GM23338 (cell line): Measurements from ENCODE around the gene HS6ST3.

Source experiments
- CREB1 ChIP-seq: fragments of 250-450 bp; sonication (Bioruptor Pico); IDR thresholded peaks from 2 replicates; pipeline ENCODE4 v1.5.0; 2020; ENCODE audit warnings: low read depth, mild to moderate bottlenecking, moderate library complexity
- CTCF ChIP-seq, 2 experiments: fragments of 200-600 bp in 1 of 2; sonication (generic) in 1 of 2; conservative IDR thresholded peaks; 2 replicates each; pipeline versions ENCODE4 v1.5.1 to v1.6.1; 2016 to 2017; ENCODE audit warnings: antibody characterized with exemption in 2 of 2, low read depth in 2 of 2, mild to moderate bottlenecking in 2 of 2, moderate library complexity in 1 of 2
- ETS1 ChIP-seq: IDR thresholded peaks from 2 replicates; pipeline ENCODE4 v1.6.1; 2016; ENCODE audit warnings: antibody characterized with exemption
- EZH2 ChIP-seq: fragments of 200-600 bp; sonication (generic); IDR thresholded peaks from one replicate; pipeline ENCODE4 v1.8.0; 2017; ENCODE audit warnings: antibody characterized with exemption, mild to moderate bottlenecking, low read depth; ENCODE audit not compliant: unreplicated experiment
- EZH2phosphoT487 ChIP-seq: fragments of 200-600 bp; sonication (generic); IDR thresholded peaks from one replicate; pipeline ENCODE4 v1.8.1; 2018; ENCODE audit warnings: antibody characterized with exemption; ENCODE audit not compliant: unreplicated experiment
- JUNB ChIP-seq: IDR thresholded peaks from one replicate; pipeline ENCODE4 v1.6.1; 2016; ENCODE audit warnings: antibody characterized with exemption; ENCODE audit not compliant: unreplicated experiment
- NANOG ChIP-seq: IDR thresholded peaks from 2 replicates; pipeline ENCODE4 v1.6.1; 2016; ENCODE audit warnings: antibody characterized with exemption, borderline replicate concordance
- POLR2AphosphoS5 ChIP-seq: IDR thresholded peaks from 2 replicates; pipeline ENCODE4 v1.6.1; 2016; ENCODE audit warnings: antibody characterized with exemption, low read depth
- REST ChIP-seq: IDR thresholded peaks from one replicate; pipeline ENCODE4 v1.6.1; 2018; ENCODE audit warnings: antibody characterized with exemption; ENCODE audit not compliant: unreplicated experiment
- STAT1 ChIP-seq: IDR thresholded peaks from one replicate; pipeline ENCODE4 v1.6.1; 2016; ENCODE audit warnings: antibody characterized with exemption; ENCODE audit not compliant: unreplicated experiment
- ZNF114 ChIP-seq: fragments of 250-450 bp; sonication (Bioruptor Pico); IDR thresholded peaks from 2 replicates; pipeline ENCODE4 v1.5.0; 2020; ENCODE audit warnings: mild to moderate bottlenecking, moderate library complexity
- ZNF331 ChIP-seq: fragments of 250-450 bp; sonication (Bioruptor Pico); IDR thresholded peaks from 2 replicates; pipeline ENCODE4 v1.5.0; 2020; ENCODE audit warnings: low read depth, mild to moderate bottlenecking, moderate library complexity
- ZNF462 ChIP-seq: fragments of 250-450 bp; sonication (Bioruptor Pico); IDR thresholded peaks from 2 replicates; pipeline ENCODE4 v1.5.0; 2020; ENCODE audit warnings: mild to moderate bottlenecking, moderate library complexity

- TF ChIP-seq EZH2, result no peak
- TF ChIP-seq CTCF (conservative IDR thresholded peaks at IDR 0.05; ENCODE audit: low read depth in 2 of 2), result no peak
- no peak for TF ChIP-seq JUNB
- no peak for TF ChIP-seq EZH2phosphoT487
- no peak for TF ChIP-seq CREB1 (CRISPR knock-in tag)
- no peak for TF ChIP-seq ETS1
- no peak for TF ChIP-seq REST
- TF ChIP-seq ZNF462 (CRISPR knock-in tag), result no peak
- no peak for TF ChIP-seq POLR2AphosphoS5
- TF ChIP-seq ZNF114 (CRISPR knock-in tag), result no peak
- TF ChIP-seq STAT1, result no peak
- no peak for TF ChIP-seq ZNF331
- TF ChIP-seq NANOG, result no peak
Observed at GRCh38 chr13:96772426-96772825, 682.5 kb downstream of the HS6ST3 start.
